BLaER1 (cell line): ENCODE measurements around the gene ERCC6L.
"Not testable (repeated sequence)": the region's sequence is repeated elsewhere in the genome, so short reads cannot be mapped to it uniquely, and the experiment has no call there.

Experiments used
- H3K27ac ChIP-seq: shearing (Covaris generic); formaldehyde crosslinking; 2 replicates; pipeline ENCODE4 v1.8.1; 2022
- H3K27me3 ChIP-seq: shearing (Covaris generic); formaldehyde crosslinking; 2 replicates; pipeline ENCODE4 v1.8.1; 2022
- H3K36me3 ChIP-seq: shearing (Covaris generic); formaldehyde crosslinking; 2 replicates; pipeline ENCODE4 v1.8.1; 2022
- H3K4me1 ChIP-seq: shearing (Covaris generic); formaldehyde crosslinking; 2 replicates; pipeline ENCODE4 v1.8.1; 2022
- H3K4me2 ChIP-seq: shearing (Covaris generic); formaldehyde crosslinking; 2 replicates; pipeline ENCODE4 v1.8.1; 2022
- H3K4me3 ChIP-seq: shearing (Covaris generic); formaldehyde crosslinking; 2 replicates; pipeline ENCODE4 v1.8.1; 2022
- H3K9ac ChIP-seq: shearing (Covaris generic); formaldehyde crosslinking; 2 replicates; pipeline ENCODE4 v1.8.1; 2022
- H3K9me3 ChIP-seq: shearing (Covaris generic); formaldehyde crosslinking; 2 replicates; pipeline ENCODE4 v1.8.1; 2022
- H4K20me1 ChIP-seq: shearing (Covaris generic); formaldehyde crosslinking; 2 replicates; pipeline ENCODE4 v1.8.1; 2022
- Cebpa-rat ChIP-seq: shearing (Covaris generic); IDR thresholded peaks from 2 replicates; pipeline ENCODE4 v1.8.1; 2022

The ERCC6L gene

DNA sequence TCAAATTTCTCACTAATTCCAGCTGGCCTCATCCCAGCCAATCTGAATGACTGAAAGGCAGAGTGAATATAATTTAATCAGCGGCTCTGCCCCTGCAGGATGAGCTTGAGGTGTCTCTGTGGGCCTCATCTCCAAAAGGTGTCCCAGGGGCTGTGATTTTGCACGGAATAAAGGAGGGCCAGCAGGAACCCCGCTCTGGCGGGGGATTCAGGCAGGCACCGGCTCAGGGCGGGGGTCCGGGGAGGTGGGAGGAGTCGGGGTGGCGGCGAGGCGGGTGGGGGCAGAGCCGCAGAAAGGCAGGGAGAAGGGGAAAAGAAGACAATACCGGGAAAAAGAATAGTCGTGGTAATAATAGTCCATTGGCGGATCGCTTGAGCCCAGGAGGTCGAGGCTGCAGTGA is 16.0 kb upstream of the ERCC6L start:
- TF ChIP-seq Cebpa-rat = no peak
- Histone ChIP-seq H4K20me1 (no peaks in the 10 kb centered on the region), H3K27me3 (no peaks in the 10 kb centered on the region), H3K4me3 (no peak overlapping the region), H3K9ac (no peak overlapping the region), H3K4me2 (no peak overlapping the region), H3K4me1 (no peaks in the 10 kb centered on the region), H3K36me3 (no peaks in the 10 kb centered on the region), H3K9me3 (no peaks in the 10 kb centered on the region), H3K27ac (no peak overlapping the region)

GRCh38 chrX:72253686-72254085 is 14.9 kb upstream of the ERCC6L start:
- H4K20me1 ChIP-seq = no peaks in the 10 kb centered on the region
- no peak overlapping the region for H3K4me3 ChIP-seq
- no peaks in the 10 kb centered on the region for H3K36me3 ChIP-seq
- no peaks in the 10 kb centered on the region for H3K9me3 ChIP-seq
- no peak overlapping the region for H3K9ac ChIP-seq
- H3K4me1 ChIP-seq = no peaks in the 10 kb centered on the region
- no peak for TF ChIP-seq Cebpa-rat
- H3K27me3 ChIP-seq = no peaks in the 10 kb centered on the region
- H3K4me2 ChIP-seq = no peak overlapping the region
- no peak overlapping the region for H3K27ac ChIP-seq

DNA sequence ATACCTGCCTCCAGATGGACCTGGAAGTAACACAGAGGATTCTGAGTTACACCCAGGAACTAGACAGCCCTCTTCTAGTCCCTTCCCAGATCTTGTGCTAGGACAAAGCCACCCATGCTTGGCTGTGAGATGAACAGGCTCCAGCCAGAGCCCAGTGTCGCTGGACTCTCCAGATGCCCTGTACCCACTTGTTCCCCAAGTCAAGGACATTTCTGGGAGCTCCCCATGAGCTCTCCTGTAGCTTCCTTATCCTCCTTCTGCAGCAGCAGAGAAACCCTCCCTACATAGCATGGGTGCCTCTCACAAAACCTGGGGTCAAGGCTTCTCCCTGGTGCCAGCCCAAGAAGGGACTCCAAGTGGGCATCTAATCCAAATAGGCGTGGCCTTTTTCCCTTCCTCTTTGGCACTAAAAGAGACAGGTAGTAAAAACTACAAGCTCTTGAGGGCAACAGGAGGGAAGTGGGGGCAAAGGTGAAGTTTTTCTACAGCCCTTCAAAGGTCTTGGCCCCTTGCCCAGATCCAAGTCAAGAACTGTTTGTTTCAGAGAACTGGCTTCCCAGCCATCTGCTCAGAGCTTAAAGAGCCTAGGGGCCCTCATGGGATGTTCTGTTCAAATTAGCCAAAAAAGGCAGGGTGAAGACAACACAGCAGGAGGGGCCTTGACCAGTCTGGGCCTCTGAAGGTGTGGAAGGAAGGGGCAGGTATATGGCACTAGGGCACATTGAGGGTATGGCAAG is 8.5 kb upstream of the ERCC6L start:
- Histone ChIP-seq H3K27ac (no peak overlapping the region), H3K9ac (no peak overlapping the region), H3K4me1 (no peaks in the 10 kb centered on the region), H3K36me3 (no peaks in the 10 kb centered on the region), H3K27me3 (no peaks in the 10 kb centered on the region), H3K4me2 (no peak overlapping the region), H4K20me1 (no peaks in the 10 kb centered on the region), H3K9me3 (no peaks in the 10 kb centered on the region), H3K4me3 (no peak overlapping the region)
- TF ChIP-seq Cebpa-rat = no peak

DNA sequence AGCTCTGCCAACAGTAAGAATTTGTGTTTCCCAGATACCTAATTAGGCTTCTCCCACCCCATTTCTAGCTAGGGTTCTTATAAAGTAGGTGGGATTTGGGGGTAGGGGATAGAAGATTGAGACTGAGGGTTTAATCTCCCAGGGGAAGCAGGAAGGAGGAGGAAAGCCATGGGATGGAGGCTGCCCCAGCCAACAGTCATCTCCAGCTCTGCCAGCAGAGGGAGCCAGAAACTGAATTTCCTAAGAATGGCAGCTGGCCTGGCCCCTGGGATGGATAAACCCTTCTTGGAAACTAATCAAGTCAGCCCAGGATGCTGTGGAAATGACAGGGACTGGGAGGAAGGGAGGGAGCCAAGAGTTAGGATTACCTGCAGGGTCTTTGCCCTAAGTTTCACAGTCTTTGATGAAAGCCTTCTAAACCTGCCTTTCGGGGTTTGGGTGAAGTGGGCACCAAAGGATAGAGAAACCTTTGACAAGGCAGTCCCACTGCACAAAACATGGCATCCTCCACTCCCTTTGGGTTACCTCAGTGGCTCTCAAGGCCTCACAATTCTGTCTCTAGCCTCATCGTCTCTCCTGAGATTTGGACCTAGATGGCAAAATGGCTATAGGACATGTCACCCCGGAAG is 6.7 kb upstream of the ERCC6L start:
- Histone ChIP-seq H3K4me3 (no peak overlapping the region), H4K20me1 (no peaks in the 10 kb centered on the region)
- TF ChIP-seq Cebpa-rat = no peak

DNA sequence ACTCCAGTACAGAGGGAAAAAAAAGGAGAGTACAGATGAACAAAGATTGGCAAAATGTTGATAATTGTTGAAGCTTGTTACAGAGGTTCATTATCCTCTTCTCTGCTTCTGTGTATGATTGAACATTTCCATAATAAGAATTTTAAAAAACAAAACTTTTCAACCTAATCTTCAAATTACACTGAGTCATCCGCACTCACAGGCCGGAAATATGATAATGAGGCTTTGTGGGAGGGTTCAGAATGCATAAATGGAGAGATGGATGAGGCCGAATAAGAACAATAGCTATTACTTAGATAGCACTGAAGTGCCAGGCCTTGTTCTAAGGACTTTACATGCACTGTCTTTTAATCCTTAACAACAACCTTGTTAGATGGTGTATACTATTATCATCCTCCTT is 4.6 kb upstream of the ERCC6L start:
- H3K4me2 ChIP-seq = no peak overlapping the region
- TF ChIP-seq Cebpa-rat = no peak
- H3K9me3 ChIP-seq = no peaks in the 10 kb centered on the region
- no peaks in the 10 kb centered on the region for H4K20me1 ChIP-seq
- no peaks in the 10 kb centered on the region for H3K4me1 ChIP-seq
- H3K9ac ChIP-seq = no peak overlapping the region
- no peaks in the 10 kb centered on the region for H3K27me3 ChIP-seq
- H3K27ac ChIP-seq = no peak overlapping the region
- no peak overlapping the region for H3K4me3 ChIP-seq
- no peaks in the 10 kb centered on the region for H3K36me3 ChIP-seq

More for the DNA sequence above, 6.7 kb upstream of the ERCC6L start:
- Histone ChIP-seq H3K9ac (no peak overlapping the region), H3K27me3 (no peaks in the 10 kb centered on the region), H3K36me3 (no peaks in the 10 kb centered on the region), H3K4me1 (no peaks in the 10 kb centered on the region), H3K27ac (no peak overlapping the region), H3K9me3 (no peaks in the 10 kb centered on the region), H3K4me2 (no peak overlapping the region)

- H3K27me3 ChIP-seq = no peaks in the 10 kb centered on the region
- no peak overlapping the region for H3K9ac ChIP-seq
- 0 out of 2 replicates have a peak, but pooled peaks cover 5% of the 10 kb centered on the region for H3K36me3 ChIP-seq
- H4K20me1 ChIP-seq = no peaks in the 10 kb centered on the region
- no peaks in the 10 kb centered on the region for H3K4me1 ChIP-seq
- H3K4me2 ChIP-seq = no peak overlapping the region
- no peak overlapping the region for H3K4me3 ChIP-seq
- TF ChIP-seq Cebpa-rat = no peak
- no peaks in the 10 kb centered on the region for H3K9me3 ChIP-seq
- no peak overlapping the region for H3K27ac ChIP-seq
Measured at GRCh38 chrX:72240976-72241375, 2.1 kb upstream of the ERCC6L start.

- Histone ChIP-seq H3K4me3 (peak overlapping the region; percentile 67), H3K9ac (peak overlapping the region; percentile 73; the same call in 1 of the 2 replicates), H3K27me3 (no peaks in the 10 kb centered on the region), H3K4me1 (no peaks in the 10 kb centered on the region), H3K36me3 (0 out of 2 replicates have a peak, but pooled peaks cover 6% of the 10 kb centered on the region), H3K27ac (no peak overlapping the region), H3K4me2 (peak overlapping the region; percentile 64), H3K9me3 (no peaks in the 10 kb centered on the region), H4K20me1 (no peaks in the 10 kb centered on the region)
- no peak for TF ChIP-seq Cebpa-rat
Measured at GRCh38 chrX:72238183-72238582, 644 bp downstream of the ERCC6L start.

DNA sequence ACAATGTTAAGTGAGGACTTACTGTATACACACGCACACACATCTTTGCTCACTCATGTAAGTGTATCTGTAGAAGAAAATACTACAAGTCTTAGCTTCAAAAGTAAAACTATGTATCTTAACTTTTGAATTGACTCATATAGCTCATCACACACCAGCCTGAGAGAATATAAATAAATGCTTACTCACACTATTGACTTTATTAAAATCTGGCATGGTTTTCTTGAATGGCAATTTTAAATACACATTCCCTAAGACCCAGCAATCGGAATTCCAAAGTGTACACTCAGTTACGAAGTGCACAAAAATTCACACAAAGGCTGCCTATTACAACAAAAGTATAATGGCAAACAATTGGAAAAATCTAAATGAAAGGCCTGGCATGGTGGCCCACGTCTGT is 2.0 kb downstream of the ERCC6L start:
- H3K9ac ChIP-seq = no peak overlapping the region
- no peak overlapping the region for H3K4me3 ChIP-seq
- no peak overlapping the region for H3K4me2 ChIP-seq
- H3K4me1 ChIP-seq = no peaks in the 10 kb centered on the region
- H4K20me1 ChIP-seq = no peaks in the 10 kb centered on the region
- no peak overlapping the region for H3K27ac ChIP-seq
- no peak for TF ChIP-seq Cebpa-rat
- H3K9me3 ChIP-seq = no peaks in the 10 kb centered on the region
- 0 out of 2 replicates have a peak, but pooled peaks cover 6% of the 10 kb centered on the region for H3K36me3 ChIP-seq
- no peaks in the 10 kb centered on the region for H3K27me3 ChIP-seq

DNA sequence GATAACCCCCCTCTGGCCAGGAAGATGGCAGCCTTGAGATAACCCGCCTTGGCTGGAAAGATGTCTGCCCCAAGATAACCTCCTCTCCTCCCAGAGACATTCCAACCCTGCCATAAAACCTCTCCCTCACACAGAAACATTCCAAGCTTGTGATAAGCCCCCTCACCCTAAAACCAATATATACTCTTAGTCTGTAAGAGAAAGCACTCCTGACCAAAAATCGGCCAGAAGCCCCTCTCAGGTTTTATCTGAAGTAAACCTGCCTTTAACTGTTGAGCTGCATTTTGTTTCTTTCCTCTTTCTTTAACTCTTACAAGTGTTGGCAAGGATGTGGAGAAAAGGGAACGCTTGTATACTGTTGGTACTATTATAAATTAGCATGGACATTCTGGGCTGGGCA is 8.5 kb downstream of the ERCC6L start:
- H3K9ac ChIP-seq = no peak overlapping the region
- no peak overlapping the region for H3K4me2 ChIP-seq
- peaks cover 53% of the 10 kb centered on the region for H3K36me3 ChIP-seq
- no peaks in the 10 kb centered on the region for H3K4me1 ChIP-seq
- peaks cover 24% of the 10 kb centered on the region; the same call in 1 of the 2 replicates for H3K27me3 ChIP-seq
- H3K9me3 ChIP-seq = peaks cover 52% of the 10 kb centered on the region
- no peak for TF ChIP-seq Cebpa-rat
- no peak overlapping the region for H3K4me3 ChIP-seq
- H3K27ac ChIP-seq = no peak overlapping the region
- H4K20me1 ChIP-seq = no peaks in the 10 kb centered on the region

GRCh38 chrX:72220375-72220774 is 18.5 kb downstream of the ERCC6L start:
- H3K27ac ChIP-seq, H3K4me3 ChIP-seq, H3K9ac ChIP-seq, H4K20me1 ChIP-seq, H3K4me2 ChIP-seq, H3K4me1 ChIP-seq: not testable (repeated sequence)
- Histone ChIP-seq H3K9me3 (peaks cover 28% of the 10 kb centered on the region), H3K36me3 (peaks cover 35% of the 10 kb centered on the region), H3K27me3 (peaks cover 28% of the 10 kb centered on the region)
